ENCODE results near the gene ACR. TPM values are rescaled to one million over a fixed set of nuclear protein-coding genes. Genes with fewer than 3 reads are reported as not detected.
"Not testable (repeated sequence)": the region's sequence is repeated elsewhere in the genome, so short reads cannot be mapped to it uniquely, and the experiment has no call there.

ACR gene
- total RNA-seq, 1 donor from 2014 or later: 0.45 TPM

DNA sequence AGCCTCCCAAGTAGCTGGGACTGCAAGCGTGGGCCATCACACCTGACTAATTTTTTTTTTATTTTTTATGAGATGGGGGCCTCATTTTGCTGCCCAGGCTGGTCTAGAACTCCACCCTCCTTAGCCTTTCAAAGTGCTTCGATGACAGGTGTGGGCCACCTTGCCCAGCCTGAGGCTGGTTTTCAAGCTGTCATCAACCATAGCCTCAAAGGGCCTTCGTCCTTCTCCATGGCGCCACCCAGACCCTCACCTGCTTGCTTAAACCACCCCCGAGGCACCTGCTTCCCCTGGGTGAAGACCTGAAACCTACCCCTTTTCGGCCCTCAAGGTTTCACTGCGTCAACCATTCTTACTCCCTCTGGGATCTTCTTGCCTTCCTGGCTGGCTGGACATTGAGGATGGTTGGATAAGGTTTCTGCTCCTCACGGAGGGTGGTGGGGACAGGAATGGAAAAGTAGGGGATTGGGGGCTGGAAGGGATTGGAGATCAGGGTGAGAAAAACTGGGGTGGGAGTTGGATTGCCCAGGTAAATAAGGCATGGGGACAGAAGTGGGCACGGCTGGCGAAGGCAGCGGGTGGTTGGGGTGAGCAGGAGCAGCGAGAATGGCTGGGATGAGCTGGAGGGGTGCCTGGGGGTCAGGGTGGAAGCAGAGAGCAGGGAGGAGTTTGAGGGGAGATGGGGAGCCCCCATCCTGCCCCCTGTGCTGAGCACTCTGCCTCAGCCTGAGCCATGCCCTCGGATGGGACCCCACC is 2.8 kb upstream of the ACR start:
- no peaks in the 10 kb centered on the region for H3K9me3 Mint-ChIP-seq (ENCODE audit: low read depth)

DNA sequence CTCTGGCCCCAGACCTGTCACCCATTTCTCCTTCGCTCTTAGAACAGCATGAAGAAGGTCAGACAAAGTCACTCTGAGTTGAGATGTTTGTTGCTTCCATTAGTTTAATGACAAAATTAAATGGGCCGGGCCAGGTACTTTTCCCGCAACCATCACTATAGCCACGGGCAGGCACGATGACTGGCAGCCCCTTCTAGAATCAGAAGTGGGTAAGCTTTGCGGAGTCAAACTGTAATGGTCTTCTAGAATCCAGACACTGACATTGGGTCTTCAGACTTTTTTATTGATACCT is 2.3 kb upstream of the ACR start:
- TF ChIP-seq, protein P1, sequence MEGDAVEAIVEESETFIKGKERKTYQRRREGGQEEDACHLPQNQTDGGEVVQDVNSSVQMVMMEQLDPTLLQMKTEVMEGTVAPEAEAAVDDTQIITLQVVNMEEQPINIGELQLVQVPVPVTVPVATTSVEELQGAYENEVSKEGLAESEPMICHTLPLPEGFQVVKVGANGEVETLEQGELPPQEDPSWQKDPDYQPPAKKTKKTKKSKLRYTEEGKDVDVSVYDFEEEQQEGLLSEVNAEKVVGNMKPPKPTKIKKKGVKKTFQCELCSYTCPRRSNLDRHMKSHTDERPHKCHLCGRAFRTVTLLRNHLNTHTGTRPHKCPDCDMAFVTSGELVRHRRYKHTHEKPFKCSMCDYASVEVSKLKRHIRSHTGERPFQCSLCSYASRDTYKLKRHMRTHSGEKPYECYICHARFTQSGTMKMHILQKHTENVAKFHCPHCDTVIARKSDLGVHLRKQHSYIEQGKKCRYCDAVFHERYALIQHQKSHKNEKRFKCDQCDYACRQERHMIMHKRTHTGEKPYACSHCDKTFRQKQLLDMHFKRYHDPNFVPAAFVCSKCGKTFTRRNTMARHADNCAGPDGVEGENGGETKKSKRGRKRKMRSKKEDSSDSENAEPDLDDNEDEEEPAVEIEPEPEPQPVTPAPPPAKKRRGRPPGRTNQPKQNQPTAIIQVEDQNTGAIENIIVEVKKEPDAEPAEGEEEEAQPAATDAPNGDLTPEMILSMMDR (IDR thresholded peaks at IDR 0.05): no peak
- Mint-ChIP-seq H3K27me3 (ENCODE audit: low read depth) (peaks cover 22% of the 10 kb centered on the region), H3K4me1 (ENCODE audit: low read depth) (peaks cover 5% of the 10 kb centered on the region), H3K27ac (ENCODE audit: unreplicated experiment) (no peak overlapping the region), H3K4me3 (ENCODE audit: unreplicated experiment) (no peak overlapping the region), H3K36me3 (ENCODE audit: low read depth) (no peaks in the 10 kb centered on the region), H3K9me3 (ENCODE audit: low read depth) (no peaks in the 10 kb centered on the region)
- DNase-seq (ENCODE audit: low spot score): no peak

More for the DNA sequence above, 2.8 kb upstream of the ACR start:
- H3K4me1 Mint-ChIP-seq (ENCODE audit: low read depth): peaks cover 5% of the 10 kb centered on the region
- H3K27me3 Mint-ChIP-seq (ENCODE audit: low read depth): peaks cover 19% of the 10 kb centered on the region
- H3K4me3 Mint-ChIP-seq (ENCODE audit: unreplicated experiment): no peak overlapping the region
- no peak overlapping the region for H3K27ac Mint-ChIP-seq (ENCODE audit: unreplicated experiment)
- TF ChIP-seq, protein P1 (IDR thresholded peaks at IDR 0.05): no peak
- no peak for DNase-seq (ENCODE audit: low spot score)
- no peaks in the 10 kb centered on the region for H3K36me3 Mint-ChIP-seq (ENCODE audit: low read depth)

DNA sequence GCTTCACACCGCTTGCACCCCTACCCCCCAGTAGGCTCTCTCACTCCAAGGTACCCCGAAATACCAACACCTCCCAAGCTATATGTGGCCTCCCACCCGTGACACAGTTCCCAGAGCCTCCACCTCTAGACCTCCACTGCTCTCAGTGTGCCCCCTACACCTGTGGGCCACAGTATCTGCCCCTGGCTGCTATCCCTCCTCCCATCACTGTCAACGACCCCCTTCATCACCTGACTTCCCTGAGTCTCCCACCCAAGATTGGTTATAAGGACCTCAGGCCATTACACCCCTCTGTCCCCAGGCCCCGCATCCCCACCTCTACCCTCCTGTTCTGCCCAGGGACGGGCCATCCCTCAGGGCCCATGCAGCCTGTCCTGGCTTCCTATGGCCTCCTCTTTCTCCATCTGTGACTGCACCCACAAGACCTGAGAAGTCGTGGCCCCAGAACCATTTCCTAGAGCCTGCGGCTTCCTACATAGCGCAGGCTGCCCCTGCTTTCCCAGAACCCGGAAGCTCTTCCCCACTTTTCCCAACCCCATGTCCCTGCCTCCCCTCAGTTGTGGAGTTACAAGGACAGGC is 734 bp downstream of the ACR start:
- Mint-ChIP-seq H3K4me3 (ENCODE audit: unreplicated experiment) (no peak overlapping the region), H3K36me3 (ENCODE audit: low read depth) (no peaks in the 10 kb centered on the region), H3K27me3 (ENCODE audit: low read depth) (peaks cover 20% of the 10 kb centered on the region), H3K27ac (ENCODE audit: unreplicated experiment) (no peak overlapping the region), H3K4me1 (ENCODE audit: low read depth) (no peaks in the 10 kb centered on the region), H3K9me3 (ENCODE audit: low read depth) (no peaks in the 10 kb centered on the region)
- no peak for DNase-seq (ENCODE audit: low spot score)
- TF ChIP-seq, protein P1 (IDR thresholded peaks at IDR 0.05): no peak

DNA sequence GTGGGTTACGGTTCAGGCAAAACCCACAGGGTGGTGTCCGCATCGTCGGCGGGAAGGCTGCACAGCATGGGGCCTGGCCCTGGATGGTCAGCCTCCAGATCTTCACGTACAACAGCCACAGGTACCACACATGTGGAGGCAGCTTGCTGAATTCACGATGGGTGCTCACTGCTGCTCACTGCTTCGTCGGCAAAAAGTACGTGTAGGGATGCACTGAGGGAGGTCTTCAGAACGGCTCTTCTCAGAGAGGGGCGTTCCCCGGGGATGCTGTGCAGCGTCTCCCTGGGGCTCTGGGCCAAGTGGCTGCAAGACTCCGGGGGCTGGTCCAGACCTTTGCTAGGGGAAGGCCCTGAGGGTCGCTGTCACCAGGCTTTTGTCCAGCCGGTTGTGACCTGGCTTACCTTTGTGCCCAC is 1.3 kb downstream of the ACR start:
- DNase-seq (ENCODE audit: low spot score): peak; percentile 71
- Mint-ChIP-seq H3K27ac (ENCODE audit: unreplicated experiment) (no peak overlapping the region), H3K4me3 (ENCODE audit: unreplicated experiment) (no peak overlapping the region), H3K36me3 (ENCODE audit: low read depth) (no peaks in the 10 kb centered on the region), H3K4me1 (ENCODE audit: low read depth) (no peaks in the 10 kb centered on the region), H3K9me3 (ENCODE audit: low read depth) (no peaks in the 10 kb centered on the region), H3K27me3 (ENCODE audit: low read depth) (peaks cover 19% of the 10 kb centered on the region)
- TF ChIP-seq, protein P1 (IDR thresholded peaks at IDR 0.05): no peak

DNA sequence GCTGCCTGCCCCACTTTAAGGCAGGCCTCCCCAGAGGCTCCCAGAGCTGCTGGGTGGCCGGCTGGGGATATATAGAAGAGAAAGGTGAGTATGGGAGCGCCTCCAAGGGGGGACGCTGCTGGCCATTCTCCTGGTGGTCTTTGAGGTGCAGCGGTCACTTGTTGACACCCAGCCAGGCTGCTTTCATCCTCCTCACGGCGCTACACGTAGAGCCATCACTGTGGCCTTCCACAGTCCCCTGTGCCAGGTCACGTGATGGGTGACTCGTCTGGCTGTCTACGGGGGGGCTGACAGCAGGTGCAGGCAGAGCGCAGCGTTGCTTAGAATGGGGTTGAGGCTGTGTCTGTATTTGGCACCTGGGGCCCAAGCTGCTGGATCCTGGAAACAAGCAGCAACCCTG is 1.9 kb downstream of the ACR start:
- Mint-ChIP-seq H3K27me3 (ENCODE audit: low read depth) (peaks cover 19% of the 10 kb centered on the region), H3K27ac (ENCODE audit: unreplicated experiment) (no peak overlapping the region), H3K9me3 (ENCODE audit: low read depth) (no peaks in the 10 kb centered on the region), H3K36me3 (ENCODE audit: low read depth) (no peaks in the 10 kb centered on the region), H3K4me1 (ENCODE audit: low read depth) (no peaks in the 10 kb centered on the region), H3K4me3 (ENCODE audit: unreplicated experiment) (no peak overlapping the region)
- TF ChIP-seq, protein P1 (IDR thresholded peaks at IDR 0.05): no peak
- peak; percentile 73 for DNase-seq (ENCODE audit: low spot score)

DNA sequence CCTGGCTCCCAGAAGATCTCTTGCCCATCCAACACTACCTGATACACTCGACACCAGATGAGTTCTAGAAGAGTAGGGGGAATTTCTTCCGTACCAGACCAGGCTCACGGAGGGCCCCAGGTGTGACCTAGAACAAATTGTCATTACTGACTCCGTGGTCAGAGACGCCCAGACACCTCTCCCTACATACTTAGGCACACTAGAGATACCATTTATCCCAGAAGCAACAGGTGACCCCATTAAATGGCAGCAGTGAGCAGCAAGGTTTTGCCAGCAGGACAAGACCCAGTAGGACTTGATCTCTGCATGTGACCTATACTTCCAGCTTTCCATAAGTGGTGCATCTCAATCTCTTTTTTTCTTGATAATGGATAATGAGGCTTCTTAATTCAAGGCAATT is 2.7 kb downstream of the ACR start:
- H3K27me3 Mint-ChIP-seq (ENCODE audit: low read depth): peaks cover 19% of the 10 kb centered on the region
- not testable (repeated sequence) for DNase-seq (ENCODE audit: low spot score); H3K4me3 Mint-ChIP-seq (ENCODE audit: unreplicated experiment); H3K27ac Mint-ChIP-seq (ENCODE audit: unreplicated experiment); H3K9me3 Mint-ChIP-seq (ENCODE audit: low read depth); H3K36me3 Mint-ChIP-seq (ENCODE audit: low read depth); H3K4me1 Mint-ChIP-seq (ENCODE audit: low read depth)

DNA sequence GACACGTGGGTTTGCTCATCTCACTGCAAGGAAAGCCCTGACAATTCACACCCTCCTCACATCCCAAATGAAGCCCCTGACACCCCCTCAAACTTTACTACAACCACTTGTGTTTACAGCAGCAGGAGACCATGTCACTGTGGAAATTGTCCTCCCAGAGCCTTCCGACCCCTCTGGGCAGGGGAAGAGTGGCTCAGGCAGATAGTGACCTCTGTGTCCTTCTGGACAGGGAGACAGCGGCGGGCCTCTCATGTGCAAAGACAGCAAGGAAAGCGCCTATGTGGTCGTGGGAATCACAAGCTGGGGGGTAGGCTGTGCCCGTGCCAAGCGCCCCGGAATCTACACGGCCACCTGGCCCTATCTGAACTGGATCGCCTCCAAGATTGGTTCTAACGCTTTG is 6.4 kb downstream of the ACR start:
- not testable (repeated sequence) for H3K4me3 Mint-ChIP-seq (ENCODE audit: unreplicated experiment); H3K36me3 Mint-ChIP-seq (ENCODE audit: low read depth); H3K4me1 Mint-ChIP-seq (ENCODE audit: low read depth); H3K9me3 Mint-ChIP-seq (ENCODE audit: low read depth); H3K27ac Mint-ChIP-seq (ENCODE audit: unreplicated experiment); DNase-seq (ENCODE audit: low spot score)
- peaks cover 13% of the 10 kb centered on the region for H3K27me3 Mint-ChIP-seq (ENCODE audit: low read depth)

DNA sequence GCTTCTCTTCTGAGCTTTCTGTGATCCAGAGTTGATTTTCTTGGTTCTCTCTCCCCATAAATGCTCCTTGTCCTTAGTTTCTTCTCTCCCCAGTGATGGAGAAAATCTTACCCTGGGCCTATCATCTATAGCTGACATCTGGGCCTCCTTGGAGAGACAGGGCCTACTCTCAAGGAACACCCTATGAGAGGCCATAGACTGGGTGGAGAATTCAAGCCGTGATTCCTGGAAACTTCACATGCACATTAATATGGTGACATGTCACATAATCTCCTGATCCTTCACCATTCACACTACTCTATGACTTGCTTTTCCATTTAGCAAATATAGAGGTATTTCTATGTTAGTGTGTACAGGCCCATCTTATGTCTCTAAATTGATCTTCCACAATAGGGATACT is 9.5 kb downstream of the ACR start:
- not testable (repeated sequence) for DNase-seq (ENCODE audit: low spot score); H3K4me1 Mint-ChIP-seq (ENCODE audit: low read depth); H3K9me3 Mint-ChIP-seq (ENCODE audit: low read depth); H3K4me3 Mint-ChIP-seq (ENCODE audit: unreplicated experiment); H3K36me3 Mint-ChIP-seq (ENCODE audit: low read depth); H3K27ac Mint-ChIP-seq (ENCODE audit: unreplicated experiment)
- H3K27me3 Mint-ChIP-seq (ENCODE audit: low read depth): peaks cover 11% of the 10 kb centered on the region

All from chondrocyte (in vitro differentiated cells).